Measurements from ENCODE around the gene PPM1H.

DNA sequence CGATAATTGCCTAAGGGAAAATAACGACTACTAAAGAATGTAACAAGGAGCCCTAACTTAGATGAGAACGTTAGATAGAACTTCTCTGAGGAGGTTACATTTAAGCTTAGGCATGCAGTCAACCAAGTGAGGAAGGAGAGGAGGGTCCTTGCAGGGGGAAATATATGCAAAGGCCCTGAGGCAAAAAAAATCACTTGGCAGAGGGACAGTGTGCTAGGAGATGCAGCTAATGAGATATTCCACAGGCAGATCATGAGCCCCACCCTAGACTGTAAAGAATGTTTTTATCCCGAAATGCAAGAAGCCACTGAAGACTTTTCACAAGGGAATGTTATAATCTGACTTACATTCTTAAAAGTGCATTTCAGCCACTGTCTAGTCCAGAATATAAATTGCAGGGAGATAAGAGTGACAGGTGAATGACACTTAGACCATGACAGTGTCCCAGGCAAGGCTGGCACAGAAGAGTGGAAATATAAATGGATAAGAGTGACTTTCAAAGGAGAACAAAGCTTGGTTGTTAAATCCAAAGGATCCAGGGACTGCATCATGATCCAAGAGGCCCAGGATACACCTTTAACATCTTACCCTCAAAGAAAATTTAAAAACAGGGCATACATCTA is 61.0 kb downstream of the PPM1H start:
- TF ChIP-seq, protein P1, sequence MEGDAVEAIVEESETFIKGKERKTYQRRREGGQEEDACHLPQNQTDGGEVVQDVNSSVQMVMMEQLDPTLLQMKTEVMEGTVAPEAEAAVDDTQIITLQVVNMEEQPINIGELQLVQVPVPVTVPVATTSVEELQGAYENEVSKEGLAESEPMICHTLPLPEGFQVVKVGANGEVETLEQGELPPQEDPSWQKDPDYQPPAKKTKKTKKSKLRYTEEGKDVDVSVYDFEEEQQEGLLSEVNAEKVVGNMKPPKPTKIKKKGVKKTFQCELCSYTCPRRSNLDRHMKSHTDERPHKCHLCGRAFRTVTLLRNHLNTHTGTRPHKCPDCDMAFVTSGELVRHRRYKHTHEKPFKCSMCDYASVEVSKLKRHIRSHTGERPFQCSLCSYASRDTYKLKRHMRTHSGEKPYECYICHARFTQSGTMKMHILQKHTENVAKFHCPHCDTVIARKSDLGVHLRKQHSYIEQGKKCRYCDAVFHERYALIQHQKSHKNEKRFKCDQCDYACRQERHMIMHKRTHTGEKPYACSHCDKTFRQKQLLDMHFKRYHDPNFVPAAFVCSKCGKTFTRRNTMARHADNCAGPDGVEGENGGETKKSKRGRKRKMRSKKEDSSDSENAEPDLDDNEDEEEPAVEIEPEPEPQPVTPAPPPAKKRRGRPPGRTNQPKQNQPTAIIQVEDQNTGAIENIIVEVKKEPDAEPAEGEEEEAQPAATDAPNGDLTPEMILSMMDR (IDR thresholded peaks at IDR 0.05), result no peak
- TF ChIP-seq POLR2A (IDR thresholded peaks at IDR 0.05; ENCODE audit: low read depth), result no peak
- TF ChIP-seq POLR2AphosphoS5 (IDR thresholded peaks at IDR 0.05), result no peak
